Stimulated activated CD4-positive, alpha-beta T cell treated with anti-CD3 and anti-CD28 coated beads, Interleukin-1b, Interleukin-23, amount 100 ng/mL, for 4 hours (primary cell): Measurements from ENCODE around the gene POMC.
A peak's percentile ranks its signal among the peaks of the same experiment; 100 is the strongest.
"Not testable (repeated sequence)": the region's sequence is repeated elsewhere in the genome, so short reads cannot be mapped to it uniquely, and the experiment has no call there.

Experiments used
- DNase-seq, 2 donors: peaks; one replicate each; pipeline ENCODE4 v3.0.0-alpha.2; 2020; ENCODE audit warnings: low read depth in 2 of 2

POMC gene

DNA sequence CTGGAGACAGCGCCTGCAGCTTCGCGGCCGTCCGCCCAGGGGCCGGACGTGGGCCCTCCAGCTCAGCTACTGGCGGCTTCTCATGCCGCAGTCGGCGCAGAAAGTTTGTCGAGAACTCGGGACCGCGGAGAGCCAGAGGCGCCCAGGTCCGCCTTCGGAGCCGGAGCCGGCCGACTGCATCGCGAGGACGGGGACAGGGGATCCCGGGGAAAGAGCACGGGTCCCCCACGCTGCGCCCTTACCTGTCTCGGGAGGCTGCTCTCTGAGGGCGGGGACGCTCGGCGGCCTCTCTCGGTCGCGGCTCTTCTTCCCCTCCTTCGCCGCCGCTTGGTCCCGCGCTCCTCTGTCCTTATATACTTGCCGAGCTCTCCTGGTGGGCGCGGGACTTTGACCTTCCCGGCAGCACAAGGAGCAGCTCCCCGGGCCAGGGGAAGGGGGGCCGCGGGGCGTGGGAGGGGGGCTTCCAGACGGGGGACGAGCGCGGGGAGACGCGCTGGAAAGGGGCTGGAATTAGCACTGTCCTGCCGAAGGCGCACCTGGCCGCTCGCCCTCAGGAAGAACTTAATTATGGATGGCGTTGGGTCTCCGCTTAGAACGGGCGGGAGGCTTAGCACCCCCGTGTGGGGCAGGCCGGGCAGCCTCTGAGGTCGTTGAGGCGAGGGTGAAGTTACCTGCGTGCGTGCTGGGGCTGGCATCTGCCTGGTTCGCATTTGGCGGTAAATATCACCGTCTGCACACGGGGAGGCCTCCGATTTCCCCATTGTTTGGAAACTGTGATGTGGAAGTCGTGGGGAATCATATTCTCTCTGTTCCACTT, at the start of gene POMC:
POMC (minus strand) TSS at position 325 of the 817 bp plus-strand sequence. CDS start 3,808 bp downstream, outside the sequence.
- DNase-seq = peak in 1 of 2 donors; percentile 25

DNA sequence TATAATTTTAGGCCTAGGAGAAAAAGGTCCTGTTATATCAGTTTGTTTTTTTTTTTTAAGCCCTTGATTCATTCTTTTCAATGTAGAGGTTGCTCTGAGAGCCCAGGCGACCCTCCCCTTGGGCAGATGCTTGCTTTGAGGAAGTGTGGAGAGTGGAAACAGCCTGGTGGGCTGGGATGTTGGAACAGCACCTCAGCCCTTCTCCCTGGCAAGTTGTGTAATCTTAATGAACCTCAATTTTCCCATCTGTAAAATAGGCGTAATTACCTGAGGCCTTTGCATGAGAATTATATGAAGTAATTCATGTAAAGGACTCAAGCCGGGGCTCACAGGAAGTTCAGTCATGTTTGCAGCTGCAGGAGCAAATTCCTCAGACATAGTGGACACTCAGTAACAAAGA, 49.7 kb upstream of the POMC start:
- no peak for DNase-seq

DNA sequence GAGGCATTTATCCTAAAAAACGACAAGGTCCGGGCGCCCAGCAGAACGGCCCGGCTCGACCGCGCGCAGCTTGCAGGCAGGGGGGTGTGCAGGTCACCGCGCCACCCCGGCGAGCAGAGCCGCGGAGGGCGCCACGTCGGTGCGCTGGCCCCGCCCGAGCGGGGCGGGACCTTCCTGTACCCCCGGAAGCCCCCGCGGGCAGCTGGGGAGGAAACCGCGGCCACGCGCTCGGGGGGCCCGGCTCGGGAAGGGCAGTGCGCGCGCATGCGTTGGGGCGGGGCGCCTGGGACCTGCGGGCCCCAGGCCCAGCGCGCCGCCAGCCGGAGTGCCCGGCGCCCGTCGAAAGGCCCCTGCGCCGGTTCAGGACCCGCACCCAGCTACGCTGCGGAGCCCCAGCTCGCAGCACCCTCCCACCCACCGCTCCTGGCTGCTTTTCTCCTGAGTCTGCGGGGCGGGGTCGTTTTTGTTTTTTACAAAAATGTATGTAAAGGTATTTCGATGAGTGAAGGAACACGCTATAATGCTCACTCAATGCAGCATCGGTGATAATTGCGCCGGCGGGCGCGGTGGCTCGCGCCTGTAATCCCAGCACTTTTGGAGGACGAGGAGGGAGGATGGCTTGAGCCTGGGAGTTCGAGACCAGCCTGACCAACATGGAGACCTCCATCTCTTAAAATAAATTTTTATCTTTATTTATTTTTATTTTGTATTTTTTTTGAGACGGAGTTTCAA, 47.7 kb upstream of the POMC start:
- DNase-seq = peak; percentile 71 to 87

DNA sequence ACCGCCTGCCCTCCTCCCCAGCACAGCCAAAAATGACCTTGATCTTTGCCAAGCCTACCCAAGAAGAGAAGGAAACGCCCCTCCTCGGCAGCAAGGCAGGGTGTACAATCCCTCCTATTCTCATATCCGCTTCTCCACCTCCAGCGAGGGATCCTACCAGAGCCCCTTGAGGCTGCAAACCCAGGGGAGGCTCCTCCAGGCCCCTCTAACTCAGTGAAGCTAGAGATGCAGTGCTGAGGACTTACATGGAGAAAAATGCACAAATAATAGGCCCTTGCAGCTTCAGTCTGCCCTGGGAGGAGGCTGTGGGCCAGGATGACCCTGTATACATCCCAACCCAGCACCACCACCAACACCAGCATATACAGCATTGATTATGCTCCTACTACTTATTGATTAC, 46.9 kb upstream of the POMC start:
- no peak for DNase-seq

DNA sequence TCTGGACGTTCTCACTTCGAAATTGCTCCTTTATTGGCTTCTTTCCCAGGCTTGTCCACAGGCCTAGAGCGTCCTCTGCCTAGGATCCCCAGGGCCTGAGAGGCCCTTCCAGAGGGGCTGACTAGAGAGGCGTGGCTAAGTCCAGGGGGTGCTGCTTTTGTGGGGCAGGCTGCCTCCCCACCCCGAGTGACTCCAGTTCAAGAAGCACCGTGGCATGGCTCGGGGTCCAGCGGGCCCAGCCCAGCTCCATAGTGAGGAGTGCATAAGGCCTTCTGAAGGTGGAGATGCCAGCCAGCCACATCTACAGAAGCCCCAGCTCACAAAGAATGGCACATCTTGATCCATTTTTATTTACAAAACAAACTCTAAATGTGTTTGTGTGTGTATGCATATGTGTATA, 44.8 kb upstream of the POMC start:
- DNase-seq = no peak

DNA sequence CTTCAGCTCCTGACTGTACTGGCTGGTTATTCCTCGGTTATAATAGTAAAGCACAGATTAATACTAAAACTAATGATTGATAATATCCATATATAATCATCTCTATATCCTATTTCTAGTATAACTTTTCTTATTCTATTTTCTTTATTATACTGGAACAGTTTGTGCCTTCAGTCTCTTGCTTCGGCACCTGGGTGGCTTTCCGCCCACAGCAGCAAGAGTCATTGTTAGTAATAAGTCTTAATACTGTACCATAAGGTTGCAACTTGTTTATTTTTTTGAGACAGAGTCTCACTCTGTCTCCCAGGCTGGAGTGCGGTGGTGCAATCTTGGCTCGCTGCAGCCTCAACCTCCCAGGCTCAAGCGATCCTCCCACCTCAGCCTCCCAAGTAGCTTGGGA, 42.5 kb upstream of the POMC start:
- not testable (repeated sequence) for DNase-seq

DNA sequence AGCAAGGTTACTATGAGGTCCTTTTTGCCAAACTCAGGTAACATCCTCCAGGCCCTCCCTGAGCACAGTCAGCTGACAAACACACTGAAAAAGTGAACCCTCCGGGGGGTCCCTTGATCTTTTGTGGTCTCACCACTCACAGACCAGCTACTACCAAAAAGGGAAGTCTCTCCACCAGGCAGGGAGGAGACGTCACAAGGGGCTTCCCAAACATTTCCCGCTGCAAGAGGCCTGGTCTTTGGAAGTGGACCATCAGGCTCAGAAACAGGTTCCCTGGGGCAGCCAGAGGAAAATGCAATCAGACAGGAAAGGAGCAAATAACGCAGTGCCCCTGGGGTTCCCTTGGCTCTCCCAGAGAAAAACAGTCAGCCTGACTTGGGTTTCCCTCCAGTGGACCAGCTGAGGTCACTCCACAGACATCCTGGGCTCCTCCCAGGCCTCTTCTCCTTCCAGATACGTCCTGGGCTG, 38.7 kb upstream of the POMC start:
- DNase-seq = no peak

DNA sequence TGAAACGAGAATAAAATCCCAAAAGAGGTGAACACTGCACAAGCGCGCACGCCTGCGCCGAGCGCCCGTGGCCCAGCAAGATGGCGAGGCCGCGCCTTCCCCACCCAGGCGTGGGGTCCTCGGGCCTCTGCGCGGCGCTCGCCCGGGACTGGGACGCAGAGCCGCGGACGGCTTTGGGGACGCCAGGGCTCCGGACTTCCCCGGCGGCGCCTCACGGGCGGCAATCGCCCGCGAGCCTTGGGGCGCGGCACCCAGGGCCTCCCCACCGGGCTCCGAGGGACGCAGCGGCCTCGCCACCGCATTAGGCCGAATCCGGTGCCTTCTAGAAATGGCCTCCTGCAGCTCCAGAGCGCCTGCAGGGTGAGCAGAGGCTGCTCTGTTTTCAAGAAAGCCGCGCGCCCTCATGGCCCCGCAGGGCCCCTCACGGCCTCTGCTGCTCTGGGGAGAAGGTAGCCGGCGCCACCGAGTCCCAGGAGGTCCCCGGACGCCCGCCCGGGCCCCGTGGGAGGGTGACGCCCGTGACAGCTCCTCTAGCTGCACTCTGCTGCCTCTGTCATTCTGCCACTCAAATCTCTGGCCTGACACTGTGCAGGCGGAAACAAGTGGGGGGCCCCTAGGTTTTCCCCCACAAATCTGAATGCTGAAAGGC, 35.9 kb upstream of the POMC start:
- DNase-seq = no peak

DNA sequence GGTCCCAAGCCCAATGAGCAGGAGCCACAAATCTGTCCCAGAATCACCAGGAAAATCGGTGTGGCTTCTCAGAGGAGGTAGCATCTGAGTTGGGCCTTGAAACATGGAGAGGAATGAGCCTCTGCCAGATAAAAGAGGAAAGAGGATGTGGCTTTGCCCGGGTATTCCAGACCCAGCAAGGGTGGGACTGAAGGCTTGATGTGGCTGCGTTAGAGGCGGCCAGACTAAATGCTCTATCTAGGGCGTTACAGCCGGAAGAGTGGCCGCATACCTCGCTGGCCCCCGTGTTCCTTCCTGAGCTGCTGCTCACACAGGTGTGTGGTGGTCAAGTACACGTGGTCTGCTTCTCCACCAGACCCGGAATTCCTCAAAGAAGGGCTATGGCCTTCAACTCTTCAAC, 33.9 kb upstream of the POMC start:
- DNase-seq = no peak

DNA sequence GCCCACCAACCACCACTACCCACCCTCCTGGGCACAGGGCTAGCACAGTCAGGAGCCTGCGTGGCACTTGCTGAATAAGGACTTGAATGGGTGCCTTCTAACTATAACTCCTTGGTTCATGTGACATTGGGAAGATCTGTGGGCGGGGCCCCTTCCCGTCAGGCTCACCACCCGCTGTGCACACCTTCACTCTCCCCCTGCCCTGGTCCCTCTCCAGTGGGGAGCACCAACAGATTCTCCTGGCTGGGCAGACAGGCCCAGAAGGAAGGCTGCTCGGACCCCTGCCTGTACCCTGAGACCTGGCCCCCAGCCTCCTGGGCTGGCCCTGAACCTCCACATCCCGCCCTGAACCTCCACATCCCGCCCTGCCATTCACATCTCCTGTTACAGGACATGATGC, 33.4 kb upstream of the POMC start:
- no peak for DNase-seq

DNA sequence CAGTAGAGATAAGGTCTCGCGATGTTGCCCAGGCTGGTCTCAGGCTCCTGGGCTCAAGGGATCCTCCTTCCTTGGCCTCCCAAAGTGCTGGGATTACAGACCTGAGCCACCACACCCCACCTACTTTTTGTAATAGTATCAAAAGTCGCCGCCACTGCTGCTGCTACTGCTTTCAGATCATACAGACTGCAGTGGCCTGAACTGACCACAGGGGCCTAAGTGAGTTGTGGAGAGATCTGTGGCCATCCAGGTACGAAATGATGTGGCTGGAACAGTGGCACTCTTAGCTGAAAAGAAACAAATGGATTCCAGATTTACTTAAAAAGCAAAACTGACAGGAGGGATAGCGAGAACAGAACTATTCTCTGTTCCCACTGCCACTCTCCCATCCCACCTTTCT, 32.9 kb upstream of the POMC start:
- DNase-seq = no peak

DNA sequence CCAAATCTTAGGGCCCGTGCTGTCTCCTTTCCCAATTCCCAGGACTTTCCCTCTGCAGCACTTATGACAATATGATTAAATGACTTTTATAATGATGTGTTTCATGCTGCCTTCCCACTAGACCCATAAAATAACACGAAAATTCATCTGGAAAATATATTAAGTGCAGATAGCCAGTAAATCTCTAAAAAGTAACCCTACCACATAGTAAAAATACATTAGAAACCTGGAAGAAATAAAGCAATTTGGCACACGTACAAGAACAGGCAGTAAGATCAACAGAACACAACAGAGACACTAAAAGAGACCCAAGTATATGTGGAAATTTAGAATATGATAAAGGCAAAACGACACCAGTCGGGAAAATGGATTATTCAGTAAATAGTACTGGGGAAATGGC, 30.2 kb upstream of the POMC start:
- no peak for DNase-seq

DNA sequence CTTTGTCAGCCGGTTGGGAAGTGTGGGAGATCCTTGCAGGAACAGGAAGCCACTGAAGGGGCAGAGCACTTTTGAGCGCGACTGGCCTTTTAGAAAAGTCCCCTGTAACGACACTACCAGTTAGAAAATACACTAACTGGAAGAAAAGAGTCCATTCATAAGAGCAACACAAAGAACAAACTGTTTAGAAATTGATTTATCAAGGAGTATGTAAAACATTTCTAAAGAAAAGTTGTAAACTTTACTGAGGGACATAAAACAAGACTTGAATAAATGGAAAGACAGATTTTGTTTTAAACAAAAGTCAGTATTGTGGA, 29.8 kb upstream of the POMC start:
- DNase-seq = no peak

DNA sequence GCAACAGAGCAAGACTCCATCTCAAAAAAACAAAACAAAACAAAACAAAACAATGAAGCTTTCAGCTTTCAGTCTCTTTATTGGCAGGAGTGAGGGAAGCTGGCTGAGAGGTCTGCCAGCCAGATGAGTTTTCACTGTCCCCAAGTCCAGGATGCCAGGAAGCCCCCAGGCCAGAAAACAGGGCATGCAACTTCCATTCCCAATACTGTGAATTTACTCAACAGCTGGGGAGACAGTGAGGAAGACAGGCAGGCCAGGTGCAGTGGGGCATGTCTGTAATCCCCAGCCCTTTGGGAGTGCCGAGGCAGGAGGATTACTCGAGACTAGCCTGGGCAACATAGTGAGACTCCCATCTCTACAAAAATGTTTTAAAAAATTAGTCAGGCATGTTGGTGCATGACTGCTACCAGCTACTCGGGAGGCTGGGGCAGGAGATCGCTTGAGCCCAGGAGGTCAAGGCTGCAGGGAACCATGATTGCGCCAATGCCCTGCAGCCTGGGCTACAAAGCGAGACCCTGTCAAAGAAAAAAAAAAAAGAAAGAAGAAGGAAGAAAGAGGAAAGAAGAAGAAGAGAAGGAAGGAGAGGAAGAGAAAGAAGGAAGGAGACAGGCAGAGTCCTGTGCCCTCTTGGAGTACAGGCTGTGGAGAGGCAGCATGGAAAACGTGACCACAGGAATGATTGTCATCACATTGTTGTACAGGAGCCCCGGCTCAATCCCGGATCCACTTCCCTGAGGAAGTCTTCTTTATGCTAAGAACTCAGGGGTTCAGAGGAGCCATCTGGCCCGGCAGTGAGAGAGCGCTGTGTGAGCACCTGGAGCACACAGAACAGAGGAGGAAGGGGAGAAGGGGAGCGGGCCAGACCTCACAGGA, 29.2 kb upstream of the POMC start:
- no peak for DNase-seq

DNA sequence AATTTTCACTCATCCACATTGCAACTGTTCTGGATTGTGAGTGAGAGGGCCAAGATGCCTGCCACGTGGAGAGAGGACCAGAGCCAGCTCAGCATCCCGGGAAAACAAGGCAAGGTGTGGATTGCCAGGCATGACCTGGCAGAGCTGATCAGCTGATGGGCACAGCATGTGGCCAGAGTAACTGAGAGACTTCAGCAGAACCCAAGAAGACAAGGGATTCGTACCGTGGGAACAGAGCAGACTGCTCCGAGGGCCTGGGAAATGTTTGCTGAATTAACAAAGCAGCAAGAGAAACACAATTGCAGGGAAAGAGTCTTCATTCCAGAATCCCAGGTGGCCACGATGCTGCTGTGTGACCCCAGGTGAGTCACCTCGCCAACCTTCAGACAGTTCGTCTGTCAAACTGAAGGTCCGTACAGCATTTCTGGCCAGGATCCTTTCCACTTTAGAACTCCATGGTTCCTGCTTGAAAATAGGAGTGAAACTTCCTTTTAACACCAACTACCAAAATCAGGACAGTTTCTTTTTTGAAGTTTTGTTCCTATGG, 26.3 kb upstream of the POMC start:
- DNase-seq = no peak

DNA sequence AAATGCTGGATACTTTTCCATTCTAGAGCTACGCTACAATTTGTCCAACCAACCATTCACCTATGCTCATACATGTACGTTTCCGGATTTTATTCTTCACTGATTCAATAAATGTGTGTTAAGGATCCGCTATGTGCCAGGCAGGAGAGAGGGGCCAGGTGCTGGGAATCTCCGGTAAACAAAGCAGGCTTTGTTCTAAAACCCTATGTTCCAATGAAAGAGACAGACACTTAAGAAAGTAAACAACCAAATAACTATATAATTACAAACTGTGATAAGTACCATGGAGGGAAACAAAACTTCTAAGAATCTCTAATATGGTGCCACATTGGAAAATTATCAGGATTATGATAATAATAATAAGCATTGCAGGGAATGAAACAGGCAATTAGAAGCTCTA, 22.2 kb upstream of the POMC start:
- no peak for DNase-seq

DNA sequence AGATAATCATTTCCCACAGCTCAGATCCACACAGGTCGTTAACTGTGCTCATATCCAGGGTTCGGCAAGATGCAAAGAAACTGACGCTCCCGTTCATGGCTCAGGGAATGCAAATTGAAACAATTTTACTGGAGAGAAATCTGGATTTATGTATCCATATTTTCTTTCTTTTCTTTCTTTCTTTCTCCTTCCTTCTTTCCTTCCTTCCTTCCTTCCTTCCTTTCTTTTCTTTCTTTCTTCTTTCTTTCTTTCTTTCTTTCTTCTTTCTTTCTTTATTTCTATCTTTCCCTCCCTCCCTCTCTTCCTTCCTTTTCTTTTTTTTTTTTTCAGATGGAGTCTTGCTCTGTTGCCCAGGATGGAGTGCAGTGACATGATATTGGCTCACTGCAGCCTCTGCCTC, 20.0 kb upstream of the POMC start:
- no peak for DNase-seq

DNA sequence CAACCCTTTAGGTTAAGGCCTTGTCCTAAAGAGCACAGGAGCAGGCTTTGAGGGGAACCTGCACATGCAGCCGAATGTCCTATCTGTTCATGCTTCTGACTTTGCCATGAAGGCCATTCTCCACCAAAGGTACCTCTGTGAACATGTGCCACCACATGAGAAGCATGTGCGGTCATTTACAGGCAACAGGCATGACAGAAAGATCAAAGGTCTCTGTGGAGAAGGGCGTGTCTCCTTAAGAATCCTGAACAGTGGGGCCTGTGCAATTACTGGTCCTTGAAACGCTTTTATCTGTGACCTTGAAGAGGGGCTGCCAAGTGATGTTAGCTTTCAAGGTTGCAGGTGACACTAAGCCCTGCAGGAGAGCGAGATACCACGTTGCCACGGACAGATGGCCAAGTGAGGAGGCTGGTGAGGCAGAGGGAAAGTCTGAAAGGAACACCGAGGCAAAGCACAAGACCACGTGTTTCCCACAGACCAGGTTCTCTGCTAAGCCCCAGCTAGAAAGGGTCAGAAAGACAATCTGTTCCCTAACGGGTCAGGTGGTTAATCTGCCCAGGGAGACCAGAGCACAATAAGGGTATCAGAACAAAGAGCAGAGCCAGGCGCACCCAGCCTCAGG, 19.5 kb upstream of the POMC start:
- no peak for DNase-seq

DNA sequence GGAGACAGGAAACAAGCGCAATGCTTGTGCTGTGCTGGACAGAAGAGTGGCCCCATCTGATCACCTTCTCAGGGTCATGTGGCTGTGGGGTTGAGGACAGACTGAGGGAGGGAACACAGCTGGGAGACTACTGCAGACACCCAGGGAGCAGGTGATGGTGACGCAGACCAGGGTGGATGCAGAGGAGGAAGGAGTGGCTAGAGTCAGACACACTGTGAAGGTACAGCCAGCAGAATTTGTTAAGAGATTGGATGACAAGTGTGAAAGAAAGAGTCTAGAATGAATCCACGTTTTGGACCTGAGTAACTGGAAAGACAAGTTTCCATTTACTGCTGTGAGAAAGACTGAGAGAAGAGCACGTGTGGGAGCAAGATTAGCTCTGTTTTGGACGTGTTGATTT, 15.9 kb upstream of the POMC start:
- DNase-seq = no peak

DNA sequence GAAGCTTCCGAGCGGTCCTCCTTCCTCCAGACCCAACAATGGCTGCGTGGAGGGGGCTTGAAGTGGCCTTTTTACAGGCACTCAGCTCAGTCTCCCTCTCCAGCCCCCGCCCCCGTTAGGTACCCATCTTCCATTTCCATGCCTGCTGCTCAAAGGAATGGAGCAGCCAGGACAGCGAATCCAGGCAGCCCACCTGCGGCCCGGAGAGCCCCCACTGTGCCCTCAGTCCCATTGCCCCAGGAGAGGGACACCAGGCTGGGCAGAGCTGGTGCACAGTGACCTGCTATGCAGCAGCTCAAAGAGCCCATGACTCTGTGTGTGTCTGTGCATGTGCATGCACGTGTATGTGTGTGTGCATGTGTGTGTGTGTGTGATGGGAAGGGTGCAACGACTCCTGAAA, 10.6 kb upstream of the POMC start:
- DNase-seq = no peak

DNA sequence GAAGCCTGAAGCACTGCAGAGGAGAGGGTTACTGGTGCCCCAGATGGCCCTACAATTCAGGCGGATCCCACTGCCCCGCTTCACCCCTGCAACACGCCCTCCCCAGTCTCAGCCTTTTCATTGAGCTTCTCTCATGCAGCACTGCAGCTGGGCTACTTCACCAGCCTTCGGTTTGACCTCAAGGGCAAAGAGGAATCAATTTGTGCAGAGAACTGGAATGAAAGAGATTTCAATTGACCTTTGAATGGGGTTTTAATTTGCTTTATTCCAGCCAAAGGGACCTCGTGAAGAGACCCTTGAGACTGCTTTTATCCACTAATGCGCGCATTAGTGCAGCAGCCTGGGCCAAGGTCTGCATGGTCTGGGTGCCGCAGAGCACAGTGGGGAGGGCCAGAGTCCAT, 8.8 kb upstream of the POMC start:
- DNase-seq = no peak
